Upper lobe of right lung (tissue), 1 donor: Measurements from ENCODE around the gene ERI3. TPM values are rescaled to one million over a fixed set of nuclear protein-coding genes. Genes with fewer than 3 reads are reported as not detected.

Experiments
- ATAC-seq: fragments of 200-7000 bp; cut with Tn5 transposase; one replicate; pipeline ENCODE4 v1.9.1; 2020; ENCODE audit warnings: mild to moderate bottlenecking, moderate library complexity
- DNase-seq: peaks from one replicate; pipeline ENCODE4 v3.0.0-alpha.2; 2020
- H3K27ac ChIP-seq: fragments of 200-600 bp; one replicate; pipeline ENCODE4 v1.8.0; 2022
- H3K27me3 ChIP-seq: fragments of 200-600 bp; one replicate; pipeline ENCODE4 v1.8.0; 2022; ENCODE audit warnings: mild to moderate bottlenecking
- H3K36me3 ChIP-seq: fragments of 200-600 bp; one replicate; pipeline ENCODE4 v1.8.0; 2022
- H3K4me1 ChIP-seq: fragments of 200-600 bp; one replicate; pipeline ENCODE4 v1.8.0; 2022
- H3K4me3 ChIP-seq: fragments of 200-600 bp; one replicate; pipeline ENCODE4 v1.8.0; 2022; ENCODE audit warnings: mild to moderate bottlenecking
- H3K9me3 ChIP-seq: fragments of 200-600 bp; one replicate; pipeline ENCODE4 v1.8.0; 2022
- CTCF ChIP-seq: fragments of 200-600 bp; IDR thresholded peaks from one replicate; pipeline ENCODE4 v1.8.0; 2022; ENCODE audit warnings: antibody characterized with exemption
- intact Hi-C: fragments of 100-400 bp; cut with DNase I; formaldehyde crosslinking; loops from one replicate; pipeline ENCODE4 v1.11.0; 2022
- total RNA-seq: library from RNA; stranded (reverse); fragmentation: NEBNext Ultra II Directional; extraction: Animal tissue kit (Norgen Biotek cat#: 25700); gene quantifications from one replicate; pipeline ENCODE4 v1.2.1, GENCODE V29; 2021
- donor health status: DM: no; HTN: yes; CAD: no; lungs with severe emphysema.

ERI3 gene
- total RNA-seq, 1 donor from 2014 or later: 41.7 TPM

DNA sequence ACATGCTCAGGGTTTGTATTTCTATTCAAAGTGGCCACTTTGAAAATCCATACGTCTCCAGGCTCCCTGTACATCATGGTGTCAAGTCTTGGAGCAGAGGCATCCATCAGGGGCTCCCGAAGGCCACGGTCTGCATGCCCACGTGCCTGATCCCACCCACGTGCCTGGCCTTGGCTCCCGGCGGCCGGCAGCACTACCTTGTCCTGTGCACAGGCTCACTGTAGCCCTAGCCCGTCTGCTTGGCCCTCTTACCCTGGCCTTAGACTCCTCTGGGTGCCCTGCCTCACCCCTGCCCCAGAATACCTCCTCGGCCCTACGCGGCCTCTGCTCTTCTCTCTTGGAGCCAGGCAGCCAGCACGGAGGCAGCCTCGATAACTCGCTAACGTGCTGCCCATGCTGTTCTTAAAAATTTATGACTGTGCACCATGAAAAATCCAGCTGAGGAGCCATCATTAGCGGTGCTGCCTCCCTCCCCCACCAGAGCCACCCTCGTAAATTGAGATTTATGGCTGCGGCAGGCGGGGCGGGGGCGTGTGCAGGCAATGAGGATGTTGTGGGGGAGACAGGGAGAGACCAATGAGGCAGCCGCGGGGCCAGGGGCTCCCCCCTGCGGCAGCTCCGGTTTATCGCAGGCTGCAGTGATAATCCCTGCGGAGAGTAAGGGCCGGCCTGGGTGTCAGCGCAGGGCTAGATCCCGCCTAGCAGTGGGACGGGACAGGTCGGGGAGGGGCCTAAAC is 117.2 kb downstream of the ERI3 start:
- intact Hi-C loops: no loop called here
- ATAC-seq (peak; percentile 79), DNase-seq (peak; percentile 74)
- H3K4me1 ChIP-seq: peaks cover 3% of the 10 kb centered on the region
- H3K9me3 ChIP-seq: no peaks in the 10 kb centered on the region
- peak; percentile 37 for TF ChIP-seq CTCF
- H3K27ac ChIP-seq: no peak overlapping the region
- H3K36me3 ChIP-seq: peaks cover 8% of the 10 kb centered on the region
- no peaks in the 10 kb centered on the region for H3K27me3 ChIP-seq
- no peak overlapping the region for H3K4me3 ChIP-seq

DNA sequence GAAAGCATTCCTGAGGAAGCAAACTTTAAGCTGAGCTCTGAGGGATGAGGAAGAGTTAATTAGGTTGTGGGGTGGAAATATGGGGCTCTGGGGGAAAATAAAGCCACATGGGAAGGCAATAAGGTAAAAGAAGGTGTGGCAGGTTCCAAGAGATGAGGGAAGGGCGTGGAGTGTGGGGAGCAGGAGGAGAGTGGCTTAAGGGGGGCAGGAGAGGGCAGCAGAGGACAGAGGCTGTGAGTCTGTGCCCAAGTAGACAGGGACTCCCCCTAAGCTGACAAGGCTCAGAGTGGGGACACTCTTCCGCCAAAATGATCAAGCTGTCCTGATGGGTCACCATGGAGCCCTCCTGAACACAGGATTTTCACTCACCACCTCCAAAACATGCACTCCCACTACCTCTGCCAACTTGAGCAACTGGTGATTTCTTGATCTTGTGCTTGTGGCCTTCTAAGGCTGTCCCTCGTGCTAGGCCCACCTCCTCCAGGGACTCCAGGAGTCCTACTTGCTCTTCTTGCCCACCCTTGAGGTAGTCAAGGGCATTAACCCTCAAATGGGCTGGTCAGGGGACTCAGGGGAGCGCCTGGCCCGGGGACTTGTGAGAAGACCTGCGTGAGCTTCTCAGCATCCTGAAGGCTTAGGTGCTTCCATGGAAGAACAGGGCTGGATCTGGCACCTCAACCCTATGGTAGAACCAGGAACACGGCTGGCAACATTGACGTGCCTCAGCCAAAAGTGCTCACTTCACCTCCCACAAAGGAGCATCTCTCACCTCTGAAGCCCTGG is 118.4 kb downstream of the ERI3 start:
- H3K27ac ChIP-seq: no peak overlapping the region
- ATAC-seq (no peak), DNase-seq (peak; percentile 51)
- H3K27me3 ChIP-seq: no peaks in the 10 kb centered on the region
- no peaks in the 10 kb centered on the region for H3K9me3 ChIP-seq
- intact Hi-C loops: no loop called here
- H3K4me3 ChIP-seq: no peak overlapping the region
- no peak for TF ChIP-seq CTCF
- H3K4me1 ChIP-seq: peaks cover 3% of the 10 kb centered on the region
- H3K36me3 ChIP-seq: peaks cover 14% of the 10 kb centered on the region

- ATAC-seq (no peak), DNase-seq (no peak)
- Histone ChIP-seq H3K27me3 (no peaks in the 10 kb centered on the region), H3K4me3 (no peak overlapping the region), H3K9me3 (no peaks in the 10 kb centered on the region), H3K36me3 (peaks cover 16% of the 10 kb centered on the region), H3K27ac (no peak overlapping the region), H3K4me1 (no peaks in the 10 kb centered on the region)
- no peak for TF ChIP-seq CTCF
- intact Hi-C loops: no loop called here
Observed at GRCh38 chr1:44235808-44236207, 119.2 kb downstream of the ERI3 start.

DNA sequence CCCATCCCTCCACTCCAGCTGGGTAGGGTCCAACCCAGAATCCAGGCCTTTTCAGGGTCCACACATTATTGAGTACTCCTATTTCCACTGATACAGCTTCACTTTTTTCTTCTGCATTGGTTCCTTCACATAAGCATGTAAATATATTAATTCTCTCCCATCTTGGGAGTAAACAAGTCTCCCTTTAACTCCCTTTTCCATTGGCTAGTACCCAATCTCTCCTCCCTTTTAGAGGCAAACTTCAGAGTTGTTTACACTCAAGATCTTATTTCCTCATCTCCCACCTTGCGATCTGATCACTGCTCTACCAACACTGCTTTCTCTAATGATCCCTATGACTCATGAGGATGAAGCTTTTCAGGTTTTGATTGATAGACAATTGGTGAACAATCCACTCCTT is 121.5 kb downstream of the ERI3 start:
- no peak for TF ChIP-seq CTCF
- H3K4me3 ChIP-seq: no peak overlapping the region
- H3K27ac ChIP-seq: no peak overlapping the region
- no peaks in the 10 kb centered on the region for H3K27me3 ChIP-seq
- peaks cover 8% of the 10 kb centered on the region for H3K36me3 ChIP-seq
- H3K9me3 ChIP-seq: no peaks in the 10 kb centered on the region
- DNase-seq (no peak), ATAC-seq (no peak)
- intact Hi-C loops: no loop called here
- H3K4me1 ChIP-seq: no peaks in the 10 kb centered on the region

DNA sequence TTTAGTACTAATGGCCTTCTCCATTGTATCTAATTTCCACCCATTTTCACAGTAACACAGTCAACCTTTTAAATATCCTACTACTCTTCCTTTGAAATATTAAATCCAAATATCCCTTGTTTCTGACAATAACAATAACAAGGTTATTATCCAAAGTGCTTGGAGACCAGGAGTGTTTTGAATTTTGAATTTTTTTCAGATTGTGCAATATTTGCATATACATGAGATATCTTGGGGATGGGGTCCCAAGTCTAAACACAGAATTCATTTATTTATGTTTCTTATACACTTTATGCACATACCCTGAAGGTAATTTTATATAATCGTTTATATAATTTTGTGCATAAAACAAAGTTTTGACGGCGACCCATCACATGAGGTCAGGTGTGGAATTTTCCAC is 124.3 kb downstream of the ERI3 start:
- H3K4me3 ChIP-seq: no peak overlapping the region
- H3K27me3 ChIP-seq: no peaks in the 10 kb centered on the region
- no peak for ATAC-seq
- intact Hi-C loops: no loop called here
- no peaks in the 10 kb centered on the region for H3K9me3 ChIP-seq
- no peak for DNase-seq
- H3K36me3 ChIP-seq: peaks cover 8% of the 10 kb centered on the region
- H3K27ac ChIP-seq: no peak overlapping the region
- no peak for TF ChIP-seq CTCF
- no peaks in the 10 kb centered on the region for H3K4me1 ChIP-seq
